Epithelial cell of esophagus (primary cell): Measurements from ENCODE around the gene ST6GAL1.
"Not testable (repeated sequence)": the region's sequence is repeated elsewhere in the genome, so short reads cannot be mapped to it uniquely, and the experiment has no call there.

Experiments used
- DNase-seq: peaks from one replicate; pipeline ENCODE4 v3.0.0; 2010; ENCODE audit warnings: low read depth
- H3K4me3 ChIP-seq: 2 replicates; pipeline ENCODE4 v1.5.1; 2011; ENCODE audit warnings: mild to moderate bottlenecking, low read length, control low read depth
- TF ChIP-seq, protein P1 (sequence below): IDR thresholded peaks from 2 replicates; pipeline ENCODE4 v1.5.1; 2011; ENCODE audit warnings: low read depth, mild to moderate bottlenecking, low read length, control low read depth, inconsistent platforms; ENCODE audit not compliant: insufficient read depth; ENCODE audit errors: missing control alignments

The ST6GAL1 gene

DNA sequence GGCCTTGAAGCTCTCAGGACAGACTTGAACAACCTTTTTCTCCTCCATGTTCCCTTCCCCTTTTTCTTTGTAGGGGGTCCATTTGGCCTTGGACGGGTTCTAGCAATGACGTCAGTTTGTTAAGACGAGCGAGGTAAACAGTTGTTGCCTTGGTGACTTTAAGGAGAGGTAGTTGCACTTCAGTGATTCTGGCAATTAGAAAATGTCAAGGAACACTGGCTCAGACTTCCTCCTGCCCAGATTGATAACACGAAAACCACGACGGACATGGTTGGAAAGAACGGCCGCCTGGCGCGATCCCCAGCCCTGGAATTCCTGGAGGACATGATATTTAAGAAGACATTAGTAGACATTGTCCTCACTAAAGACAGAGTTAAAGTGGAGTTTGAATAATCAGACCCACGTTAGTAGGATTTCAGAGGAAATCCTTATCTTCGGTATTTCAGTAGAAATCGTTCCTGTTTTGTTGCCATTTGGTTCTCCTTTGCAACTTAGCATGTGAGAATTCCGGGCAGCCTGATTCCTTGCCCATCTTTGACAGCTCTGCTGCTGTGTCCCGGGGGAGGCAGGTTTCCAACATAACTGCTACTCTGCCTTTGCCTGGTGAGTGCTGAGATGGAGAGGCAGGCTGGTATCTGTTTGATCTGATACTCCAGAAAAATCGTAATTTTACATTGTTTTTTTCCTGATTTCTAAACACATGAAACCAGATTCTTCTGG lies 87.3 kb downstream of the ST6GAL1 start:
- no peak overlapping the region for H3K4me3 ChIP-seq
- DNase-seq = no peak

DNA sequence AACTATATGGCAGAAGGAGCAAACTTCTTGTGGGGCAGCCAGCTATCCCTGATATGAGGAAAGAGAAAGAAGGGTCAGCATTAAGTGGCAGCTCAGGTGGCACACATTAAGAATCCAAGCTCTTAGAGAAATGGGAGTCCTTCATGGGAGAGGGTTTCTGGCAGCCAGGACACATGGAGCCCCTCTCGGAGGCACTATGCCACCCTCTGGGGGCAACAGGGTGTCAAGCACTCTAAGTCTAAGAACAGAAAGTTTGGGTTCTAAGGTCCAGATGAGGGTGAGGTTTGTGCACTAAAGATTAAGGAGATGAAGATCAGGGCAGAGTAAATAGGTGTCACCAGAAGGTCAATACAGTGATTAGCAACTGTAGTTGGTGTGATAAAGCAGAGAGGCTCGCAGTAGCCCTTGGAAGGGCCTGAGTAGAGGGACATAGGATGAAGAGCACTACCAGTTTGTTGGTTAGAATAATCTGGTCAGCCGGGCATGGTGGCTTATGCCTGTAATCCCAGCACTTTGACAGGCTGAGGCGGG lies 89.3 kb downstream of the ST6GAL1 start:
- no peak overlapping the region for H3K4me3 ChIP-seq
- TF ChIP-seq, protein P1, sequence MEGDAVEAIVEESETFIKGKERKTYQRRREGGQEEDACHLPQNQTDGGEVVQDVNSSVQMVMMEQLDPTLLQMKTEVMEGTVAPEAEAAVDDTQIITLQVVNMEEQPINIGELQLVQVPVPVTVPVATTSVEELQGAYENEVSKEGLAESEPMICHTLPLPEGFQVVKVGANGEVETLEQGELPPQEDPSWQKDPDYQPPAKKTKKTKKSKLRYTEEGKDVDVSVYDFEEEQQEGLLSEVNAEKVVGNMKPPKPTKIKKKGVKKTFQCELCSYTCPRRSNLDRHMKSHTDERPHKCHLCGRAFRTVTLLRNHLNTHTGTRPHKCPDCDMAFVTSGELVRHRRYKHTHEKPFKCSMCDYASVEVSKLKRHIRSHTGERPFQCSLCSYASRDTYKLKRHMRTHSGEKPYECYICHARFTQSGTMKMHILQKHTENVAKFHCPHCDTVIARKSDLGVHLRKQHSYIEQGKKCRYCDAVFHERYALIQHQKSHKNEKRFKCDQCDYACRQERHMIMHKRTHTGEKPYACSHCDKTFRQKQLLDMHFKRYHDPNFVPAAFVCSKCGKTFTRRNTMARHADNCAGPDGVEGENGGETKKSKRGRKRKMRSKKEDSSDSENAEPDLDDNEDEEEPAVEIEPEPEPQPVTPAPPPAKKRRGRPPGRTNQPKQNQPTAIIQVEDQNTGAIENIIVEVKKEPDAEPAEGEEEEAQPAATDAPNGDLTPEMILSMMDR = no peak
- no peak for DNase-seq

More for the DNA sequence above, 87.3 kb downstream of the ST6GAL1 start:
- TF ChIP-seq, protein P1 = no peak

DNA sequence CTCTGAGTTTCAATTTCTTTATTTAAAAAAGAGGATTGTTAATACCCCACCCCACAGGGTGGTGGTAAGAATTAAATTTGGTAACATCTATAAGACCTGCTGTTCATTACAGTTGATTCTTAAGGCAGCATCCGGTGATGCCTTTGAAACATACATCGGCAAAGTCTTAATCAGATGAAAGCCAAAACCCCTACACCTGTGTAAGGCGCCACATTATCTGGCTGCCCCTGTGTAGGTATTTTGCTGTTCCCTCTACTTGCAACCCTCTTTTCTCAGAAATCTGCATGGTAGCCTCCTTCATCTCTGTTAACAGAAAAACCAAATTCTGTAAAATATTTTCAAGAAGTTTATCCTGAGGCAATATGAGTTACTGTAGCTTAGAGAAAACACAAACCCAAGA lies 90.0 kb downstream of the ST6GAL1 start:
- TF ChIP-seq, protein P1 = no peak
- no peak for DNase-seq
- H3K4me3 ChIP-seq = no peak overlapping the region

DNA sequence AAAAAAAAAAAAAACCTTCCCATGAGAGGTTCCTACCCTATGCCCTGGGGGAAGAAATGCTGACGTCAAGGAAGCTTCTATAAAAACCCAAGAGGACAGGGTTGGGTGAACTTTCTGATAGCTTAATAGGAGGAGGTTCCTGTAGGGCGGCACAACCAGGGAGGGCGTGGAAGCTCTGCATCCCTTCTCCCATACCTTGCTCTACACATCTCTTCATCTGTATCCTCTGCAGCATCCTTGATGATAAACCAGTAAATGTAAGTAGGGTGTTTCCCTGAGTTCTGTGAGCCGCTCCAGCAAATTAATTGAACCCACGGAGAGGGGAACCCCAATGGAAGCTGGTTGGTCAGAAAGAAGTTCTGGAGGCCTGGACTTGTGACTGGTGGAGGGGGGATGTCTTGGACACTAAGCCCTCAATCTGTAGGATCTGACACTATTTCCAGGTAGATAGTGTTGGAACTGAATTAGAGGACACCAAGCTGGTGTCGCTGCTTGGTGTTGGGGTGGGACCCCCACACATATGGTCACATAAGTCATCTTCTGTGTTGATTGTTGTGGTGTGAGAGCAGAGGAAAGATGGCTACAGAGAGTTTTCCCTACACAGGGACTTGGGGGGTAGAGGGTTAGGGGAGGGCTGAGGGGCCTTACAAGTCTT lies 91.5 kb downstream of the ST6GAL1 start:
- TF ChIP-seq, protein P1 = no peak
- no peak overlapping the region for H3K4me3 ChIP-seq
- no peak for DNase-seq

DNA sequence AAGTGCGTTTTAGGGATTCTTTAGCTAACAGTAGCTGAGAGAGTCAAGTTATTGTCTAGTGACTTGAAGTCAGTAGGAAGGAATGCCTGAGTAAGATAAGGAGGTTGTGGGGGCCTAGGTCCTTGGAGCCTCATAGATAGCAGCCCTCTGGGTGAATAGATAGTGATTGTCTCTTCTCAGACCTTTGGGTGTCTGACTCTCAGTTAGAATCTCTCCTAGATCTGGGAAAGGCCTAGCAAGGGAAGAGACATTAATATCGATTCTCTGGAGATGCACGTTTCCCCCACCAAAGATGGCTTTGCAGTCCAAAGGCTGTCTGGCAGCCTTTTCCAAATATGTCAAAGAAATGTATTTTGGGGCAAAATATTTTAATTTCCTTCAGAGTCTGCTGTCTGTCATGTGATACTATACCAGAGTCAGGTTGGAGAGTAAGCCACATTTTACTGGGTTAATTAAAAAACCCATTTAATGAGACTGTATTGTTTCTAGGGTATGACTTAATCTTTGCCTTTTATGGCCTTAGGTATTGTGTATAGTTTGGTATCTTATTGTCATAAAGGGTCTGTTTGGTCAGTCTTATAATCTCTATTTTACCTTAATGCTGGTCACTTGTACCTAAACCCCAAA lies 92.2 kb downstream of the ST6GAL1 start:
- DNase-seq = no peak
- TF ChIP-seq, protein P1 = no peak
- H3K4me3 ChIP-seq = no peak overlapping the region

DNA sequence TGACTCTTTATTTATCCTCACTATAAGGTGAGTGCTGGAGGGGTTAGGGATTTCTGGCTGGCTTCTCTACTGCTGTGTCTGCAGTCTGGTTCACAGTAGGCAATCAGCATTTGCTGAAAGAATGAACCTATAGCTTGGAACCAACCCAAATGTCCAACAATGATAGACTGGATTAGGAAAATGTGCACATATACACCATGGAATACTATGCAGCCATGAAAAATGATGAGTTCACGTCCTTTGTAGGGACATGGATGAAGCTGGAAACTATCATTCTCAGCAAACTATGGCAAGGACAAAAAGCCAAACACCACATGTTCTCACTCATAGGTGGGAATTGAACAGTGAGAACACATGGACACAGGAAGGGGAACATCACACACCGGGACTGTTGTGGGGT lies 93.0 kb downstream of the ST6GAL1 start:
- not testable (repeated sequence) for DNase-seq, H3K4me3 ChIP-seq

DNA sequence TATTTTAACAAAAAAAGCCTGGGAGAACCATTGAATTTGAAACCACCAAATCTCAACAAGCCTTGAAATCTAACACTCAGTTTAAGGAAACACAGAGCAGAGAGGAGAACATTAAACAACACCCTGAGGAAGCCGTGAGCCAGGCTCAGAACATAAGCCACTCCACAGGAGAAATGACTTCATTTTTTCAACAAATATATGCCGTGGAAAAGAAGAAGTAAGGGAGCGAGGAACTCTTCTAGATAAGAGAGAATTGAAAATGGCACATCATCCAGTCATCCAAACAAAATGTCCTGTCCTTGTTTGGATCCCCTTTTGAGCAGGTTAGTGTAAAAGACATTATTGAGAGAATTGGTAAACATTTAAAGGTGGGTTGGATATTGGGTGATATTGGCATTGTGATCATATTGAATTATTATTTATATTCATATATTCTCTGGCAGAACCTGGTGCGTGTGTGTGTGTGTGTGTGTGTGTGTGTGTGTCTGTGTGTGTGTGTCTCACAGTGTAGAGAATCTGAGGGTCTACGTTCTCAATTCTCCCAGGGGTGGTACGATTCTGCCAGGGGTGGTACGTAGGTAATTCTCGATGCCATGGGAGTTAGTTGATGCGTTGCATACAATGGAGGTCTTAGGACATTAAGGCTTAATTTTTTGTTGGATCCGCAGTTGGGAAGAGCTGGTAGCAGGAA lies 94.4 kb downstream of the ST6GAL1 start:
- no peak for DNase-seq
- TF ChIP-seq, protein P1 = no peak
- no peak overlapping the region for H3K4me3 ChIP-seq
